Lung (tissue), 12 donors: ENCODE results near the gene FXYD5. TPM values are rescaled to one million over a fixed set of nuclear protein-coding genes. Genes with fewer than 3 reads are reported as not detected.

ENCODE experiments used
- ATAC-seq: fragments of 200-7000 bp; cut with Tn5 transposase; one replicate; pipeline ENCODE4 v1.9.1; 2020; ENCODE audit warnings: moderate number of reproducible peaks; ENCODE audit not compliant: insufficient read depth, low FRiP score
- DNase-seq, 3 donors: peaks; one replicate each; pipeline ENCODE4 v3.0.0-alpha.2; 2013 to 2017
- H3K27ac ChIP-seq, 2 donors: one replicate each; pipeline ENCODE4 v1.5.1; 2013; ENCODE audit warnings: mild to moderate bottlenecking in 2 of 2, moderate library complexity in 2 of 2, control low read depth in 1 of 2, inconsistent platforms in 1 of 2, low read depth in 1 of 2, low read length in 1 of 2
- H3K27me3 ChIP-seq, 3 donors: one replicate each; pipeline ENCODE4 v1.5.1; 2013; ENCODE audit warnings: low read length in 2 of 3; ENCODE audit not compliant: control insufficient read depth in 3 of 3, insufficient read depth in 3 of 3
- H3K36me3 ChIP-seq, 4 donors: one replicate each; pipeline ENCODE4 v1.5.1; 2013; ENCODE audit warnings: low read length in 4 of 4, mild to moderate bottlenecking in 1 of 4, moderate library complexity in 1 of 4; ENCODE audit not compliant: control insufficient read depth in 4 of 4, insufficient read depth in 4 of 4
- H3K4me1 ChIP-seq, 5 donors: one replicate each; pipeline ENCODE4 v1.5.1; 2013; ENCODE audit warnings: low read length in 5 of 5, mild to moderate bottlenecking in 2 of 5, moderate library complexity in 1 of 5; ENCODE audit not compliant: control insufficient read depth in 5 of 5, insufficient read depth in 5 of 5
- H3K4me3 ChIP-seq: one replicate; pipeline ENCODE4 v1.5.1; 2013; ENCODE audit warnings: mild to moderate bottlenecking, control low read depth, moderate library complexity
- H3K9ac ChIP-seq, 2 donors: one replicate each; pipeline ENCODE4 v1.5.1; 2013; ENCODE audit warnings: low read length in 2 of 2, control low read depth in 1 of 2; ENCODE audit not compliant: insufficient read depth in 1 of 2
- H3K9me3 ChIP-seq, 4 donors: one replicate each; pipeline ENCODE4 v1.5.1; 2013; ENCODE audit warnings: low read length in 3 of 4, mild to moderate bottlenecking in 1 of 4, moderate library complexity in 1 of 4; ENCODE audit not compliant: control insufficient read depth in 4 of 4, insufficient read depth in 3 of 4
- WGBS, 2 donors: extraction: QIAGEN DNeasy Blood & Tissue Kit; methylation state at CpG; one replicate each; pipeline ENCODE4 v1.1.7; 2013; 5-methylcytosine and 5-hydroxymethylcytosine counted together
- polyA plus RNA-seq, 2 donors: library from polyadenylated mRNA; stranded (reverse); fragments of 200-250 nt; gene quantifications; one replicate each; pipeline ENCODE4 v1.2.1, GENCODE V29; 2013
- total RNA-seq, 2 donors: library from RNA; depleted of rRNA in 1 of 2; stranded (reverse); fragments of >200 nt in 1 of 2; gene quantifications; one replicate each; pipeline ENCODE4 v1.2.1, GENCODE V29; 2014 to 2021
- TF ChIP-seq, protein P1 (sequence below): IDR thresholded peaks from 2 replicates; pipeline ENCODE4 v1.5.1; 2012; ENCODE audit warnings: mild to moderate bottlenecking; ENCODE audit errors: control extremely low read depth, extremely low read depth
- donor health status: control.
- donor health status: control.
- donor health status: Bipolar disorder and iron deficiency.
- donor health status: healthy.
- donor health status: DM: yes; HTN: yes; CAD: no.

The FXYD5 gene
- total and polyA plus RNA-seq, 4 donors, result 9.9 to 203 (median 138) TPM

DNA sequence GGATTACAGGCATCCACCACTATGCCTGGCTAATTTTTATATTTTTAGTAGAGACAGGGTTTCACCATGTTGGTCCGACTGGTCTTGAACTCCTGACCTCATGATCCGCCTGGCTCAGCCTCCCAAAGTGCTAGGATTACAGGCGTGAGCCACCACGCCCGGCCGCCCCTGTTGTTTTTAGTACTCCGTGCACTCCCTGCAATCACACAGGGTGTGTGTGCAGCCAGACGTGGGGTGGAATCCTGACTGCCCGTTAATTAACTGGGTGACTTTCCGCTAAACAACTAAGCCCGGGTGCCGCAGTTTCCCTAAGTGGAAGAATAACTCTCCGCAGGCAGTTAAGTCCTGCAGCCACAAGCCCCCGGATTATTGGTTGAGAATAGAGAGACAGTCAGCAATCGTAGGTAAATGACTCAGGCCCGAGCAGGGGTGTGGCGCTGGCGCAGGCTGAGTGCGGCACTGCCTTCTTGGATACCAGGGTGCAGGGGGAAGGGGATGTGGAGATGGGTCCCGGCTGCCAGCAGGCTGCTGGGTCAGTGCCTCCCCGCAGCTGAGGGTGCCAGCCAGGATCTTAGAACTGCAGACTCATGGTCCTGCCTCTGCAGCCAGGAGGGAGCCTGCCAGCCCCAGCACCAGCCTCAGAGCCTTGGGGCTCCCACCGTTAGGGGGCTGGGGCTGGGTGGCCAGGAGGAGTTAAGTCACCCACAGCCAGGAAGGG, 45.0 kb upstream of the FXYD5 start:
- H3K9ac ChIP-seq, result no peak overlapping the region
- H3K4me3 ChIP-seq, result no peak overlapping the region
- no peaks in the 10 kb centered on the region for H3K27me3 ChIP-seq
- no peak overlapping the region for H3K27ac ChIP-seq
- DNase-seq (no peak), ATAC-seq (no peak)
- no peaks in the 10 kb centered on the region for H3K36me3 ChIP-seq
- 76 to 82% methylated on average over 22 of the region's 22 CpGs for WGBS, 2 donors
- no peaks in the 10 kb centered on the region for H3K9me3 ChIP-seq
- peaks cover 0 to 5% (median under 1%) of the 10 kb centered on the region in 5 donors for H3K4me1 ChIP-seq
- TF ChIP-seq, protein P1, sequence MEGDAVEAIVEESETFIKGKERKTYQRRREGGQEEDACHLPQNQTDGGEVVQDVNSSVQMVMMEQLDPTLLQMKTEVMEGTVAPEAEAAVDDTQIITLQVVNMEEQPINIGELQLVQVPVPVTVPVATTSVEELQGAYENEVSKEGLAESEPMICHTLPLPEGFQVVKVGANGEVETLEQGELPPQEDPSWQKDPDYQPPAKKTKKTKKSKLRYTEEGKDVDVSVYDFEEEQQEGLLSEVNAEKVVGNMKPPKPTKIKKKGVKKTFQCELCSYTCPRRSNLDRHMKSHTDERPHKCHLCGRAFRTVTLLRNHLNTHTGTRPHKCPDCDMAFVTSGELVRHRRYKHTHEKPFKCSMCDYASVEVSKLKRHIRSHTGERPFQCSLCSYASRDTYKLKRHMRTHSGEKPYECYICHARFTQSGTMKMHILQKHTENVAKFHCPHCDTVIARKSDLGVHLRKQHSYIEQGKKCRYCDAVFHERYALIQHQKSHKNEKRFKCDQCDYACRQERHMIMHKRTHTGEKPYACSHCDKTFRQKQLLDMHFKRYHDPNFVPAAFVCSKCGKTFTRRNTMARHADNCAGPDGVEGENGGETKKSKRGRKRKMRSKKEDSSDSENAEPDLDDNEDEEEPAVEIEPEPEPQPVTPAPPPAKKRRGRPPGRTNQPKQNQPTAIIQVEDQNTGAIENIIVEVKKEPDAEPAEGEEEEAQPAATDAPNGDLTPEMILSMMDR, result no peak

DNA sequence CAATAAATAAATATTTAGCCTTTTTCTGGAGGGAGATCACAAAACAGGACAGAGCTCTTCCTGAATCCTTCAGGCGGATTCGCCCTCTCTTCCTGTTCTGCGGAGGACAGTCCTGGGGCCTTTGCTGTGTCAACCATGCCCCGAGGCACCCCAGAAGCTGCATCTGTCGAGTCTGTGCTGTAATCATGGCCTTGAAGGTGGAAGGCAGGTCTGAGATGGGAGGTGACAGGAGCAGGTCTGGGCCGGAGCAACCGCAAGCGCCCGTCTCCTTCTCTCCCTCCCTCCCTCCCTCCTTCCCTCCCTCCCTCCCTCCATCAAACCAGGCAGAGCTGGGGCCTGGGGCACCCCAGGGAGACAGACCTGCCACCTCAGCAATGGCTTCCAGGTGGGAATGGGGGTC, 43.6 kb upstream of the FXYD5 start:
- ATAC-seq (no peak), DNase-seq (no peak)
- 58% methylated on average over 9 of the region's 9 CpGs for WGBS, 2 donors
- Histone ChIP-seq H3K4me1 (peaks cover 0 to 13% (median 4%) of the 10 kb centered on the region in 5 donors), H3K9ac (no peak overlapping the region), H3K27ac (no peak overlapping the region), H3K4me3 (no peak overlapping the region), H3K9me3 (no peaks in the 10 kb centered on the region), H3K36me3 (no peaks in the 10 kb centered on the region), H3K27me3 (no peaks in the 10 kb centered on the region)
- TF ChIP-seq, protein P1, result no peak

DNA sequence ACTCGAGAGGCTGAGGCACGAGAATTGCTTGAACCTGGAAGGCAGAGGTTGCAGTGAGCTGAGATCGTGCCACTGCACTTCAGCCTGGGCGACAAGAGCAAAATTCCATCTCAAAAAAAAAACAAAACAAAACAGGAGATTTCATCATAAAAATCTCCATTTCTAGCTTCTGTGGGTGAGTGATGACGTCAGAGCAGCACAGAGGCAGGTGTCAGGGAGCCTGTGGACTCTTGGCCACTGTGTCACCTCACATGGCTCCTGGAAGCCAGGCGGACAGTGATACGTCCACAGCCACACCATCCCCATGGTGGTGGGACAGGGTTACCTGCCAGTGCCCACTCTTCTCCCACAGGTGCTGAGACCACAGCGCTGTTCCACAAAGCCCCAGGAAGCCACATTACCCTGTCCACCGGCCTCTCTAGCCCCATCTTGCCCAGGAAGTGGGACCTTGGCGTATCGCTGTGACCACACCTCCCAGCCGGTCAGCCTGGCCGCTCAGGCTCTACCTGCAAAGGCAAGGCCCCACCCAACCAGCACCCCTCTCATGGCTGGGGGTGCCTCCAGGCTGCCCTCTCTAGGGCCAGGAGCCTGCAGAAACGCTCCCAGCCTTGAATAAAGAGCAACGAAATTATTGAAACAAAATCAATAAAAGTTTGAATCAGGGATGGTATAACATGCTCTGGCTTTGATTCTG, 41.4 kb upstream of the FXYD5 start:
- Histone ChIP-seq H3K36me3 (no peaks in the 10 kb centered on the region), H3K9me3 (no peaks in the 10 kb centered on the region), H3K9ac (no peak overlapping the region), H3K27me3 (no peaks in the 10 kb centered on the region), H3K27ac (no peak overlapping the region), H3K4me3 (no peak overlapping the region), H3K4me1 (peaks cover 0 to 13% (median 3%) of the 10 kb centered on the region in 5 donors)
- TF ChIP-seq, protein P1, result no peak
- ATAC-seq, result no peak
- 90% methylated on average over 15 of the region's 15 CpGs for WGBS, 2 donors
- no peak for DNase-seq
